ENCODE measurements around the gene EBF4. TPM values are rescaled to one million over a fixed set of nuclear protein-coding genes. Genes with fewer than 3 reads are reported as not detected.

The EBF4 gene
- total and polyA plus RNA-seq, 2 donors (not counting 1 experiment from before 2014, with no cell fraction given) = 0.81 to 5.0 TPM

GRCh38 chr20:2759143-2759542 is 66.6 kb downstream of the EBF4 start:
- H3K27ac ChIP-seq (ENCODE audit: low read length in 2 of 2) = no peak overlapping the region
- 47% methylated on average over 10 of the region's 10 CpGs for WGBS (ENCODE audit: insufficient coverage)
- CTCF ChIA-PET = interaction anchor here (0.5 kb wide), 1 partner anchor 570 kb away, joined by 5 read pairs; no protein-coding TSS in a partner anchor

More at GRCh38 chr20:2759143-2759542, 66.6 kb downstream of the EBF4 start:
- Histone ChIP-seq H4K20me1 (ENCODE audit: control insufficient read depth, insufficient read depth, low read length, poor library complexity, severe bottlenecking) (no peaks in the 10 kb centered on the region), H3K36me3 (replicated peaks in 1 of 2; ENCODE audit: control extremely low read depth in 1 of 2, control insufficient read depth in 1 of 2, extremely low read depth in 1 of 2, insufficient read depth in 2 of 2, low read length in 1 of 2) (no peaks in the 10 kb centered on the region), H2AFZ (ENCODE audit: insufficient read depth, low read depth, low read length, poor library complexity, severe bottlenecking) (no peak overlapping the region), H3K4me2 (replicated peaks; ENCODE audit: low read depth, low read length, poor library complexity, severe bottlenecking) (no peak overlapping the region), H3K27me3 (replicated peaks in 1 of 4; ENCODE audit: control extremely low read depth in 1 of 4, control insufficient read depth in 3 of 4, insufficient read depth in 4 of 4, low read length in 3 of 4) (peaks cover 0 to 67% (median 25%) of the 10 kb centered on the region in 4 experiments), H3K4me3 (ENCODE audit: control extremely low read depth in 1 of 5, extremely low read depth in 1 of 5, insufficient read depth in 1 of 5, low read depth in 2 of 5, low read length in 4 of 5) (no peak overlapping the region), H3K79me2 (ENCODE audit: control insufficient read depth, insufficient read depth, low read length) (no peaks in the 10 kb centered on the region), H3K9me3 (ENCODE audit: control extremely low read depth in 1 of 3, control insufficient read depth in 2 of 3, insufficient read depth in 1 of 3, low read length in 2 of 3) (peaks cover 0 to 3% (median 0%) of the 10 kb centered on the region in 3 donors), H3K4me1 (ENCODE audit: control insufficient read depth in 2 of 2, insufficient read depth in 2 of 2, low read length in 2 of 2) (peaks cover 0 to under 1% of the 10 kb centered on the region in 2 donors), H3K9ac (ENCODE audit: low read length) (no peak overlapping the region)
- Mint-ChIP-seq H3K27me3 (peaks cover 64% of the 10 kb centered on the region), H3K9me3 (ENCODE audit: insufficient read depth) (no peaks in the 10 kb centered on the region), H3K4me1 (peaks cover 2% of the 10 kb centered on the region), H3K27ac (no peak overlapping the region), H3K4me3 (no peak overlapping the region)
- POLR2A ChIA-PET = no interaction called here
- TF ChIP-seq CTCF (IDR thresholded peaks at IDR 0.05) (no peak), EZH2 (IDR thresholded peaks at IDR 0.05; ENCODE audit: borderline replicate concordance, insufficient read depth, low read depth, low read length, poor library complexity, severe bottlenecking) (no peak)
- ATAC-seq (ENCODE audit: low read depth) = no peak
- intact Hi-C loops (cut with micrococcal nuclease) = no loop called here
- no peak for DNase-seq
